ENCODE results near the gene SURF2. TPM values are rescaled to one million over a fixed set of nuclear protein-coding genes. Genes with fewer than 3 reads are reported as not detected.

SURF2 gene
- total RNA-seq, 1 experiment from 2014 or later: 20.6 TPM

DNA sequence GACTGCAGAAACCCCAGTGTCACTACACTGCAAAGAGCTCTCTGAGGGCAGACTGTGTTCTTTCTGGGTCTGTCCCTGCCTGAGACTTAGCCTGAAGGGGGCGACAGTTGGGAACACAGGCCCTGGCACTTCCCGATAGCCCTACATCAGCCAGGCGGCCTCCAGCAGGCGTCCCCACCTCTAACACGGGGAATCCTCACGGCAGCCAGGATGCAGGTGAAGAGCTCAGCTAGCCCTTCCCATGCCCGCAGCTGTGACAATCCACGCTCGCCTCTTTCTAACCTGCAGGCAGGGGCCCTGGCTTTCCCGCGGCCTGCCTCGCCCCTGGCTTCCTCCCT is 14.3 kb upstream of the SURF2 start:
- no TSS peak for BruUV-seq (replicated peaks)
- intact Hi-C loops (cut with micrococcal nuclease; ENCODE audit: unreplicated experiment): loop anchor here (10.0 kb wide), 1 partner anchor 63 kb away; no protein-coding TSS in a partner anchor
- no peak overlapping the region for H3K27ac Mint-ChIP-seq (ENCODE audit: unreplicated experiment)
- no peak overlapping the region for H3K4me3 Mint-ChIP-seq (ENCODE audit: low read depth, unreplicated experiment)
- H3K36me3 Mint-ChIP-seq (ENCODE audit: insufficient read depth, unreplicated experiment): peaks cover 18% of the 10 kb centered on the region
- H3K4me1 Mint-ChIP-seq (ENCODE audit: low read depth, unreplicated experiment): no peaks in the 10 kb centered on the region
- H3K9me3 Mint-ChIP-seq (ENCODE audit: low read depth, unreplicated experiment): no peaks in the 10 kb centered on the region
- CTCF ChIA-PET: no interaction called here
- TF ChIP-seq, protein P1, sequence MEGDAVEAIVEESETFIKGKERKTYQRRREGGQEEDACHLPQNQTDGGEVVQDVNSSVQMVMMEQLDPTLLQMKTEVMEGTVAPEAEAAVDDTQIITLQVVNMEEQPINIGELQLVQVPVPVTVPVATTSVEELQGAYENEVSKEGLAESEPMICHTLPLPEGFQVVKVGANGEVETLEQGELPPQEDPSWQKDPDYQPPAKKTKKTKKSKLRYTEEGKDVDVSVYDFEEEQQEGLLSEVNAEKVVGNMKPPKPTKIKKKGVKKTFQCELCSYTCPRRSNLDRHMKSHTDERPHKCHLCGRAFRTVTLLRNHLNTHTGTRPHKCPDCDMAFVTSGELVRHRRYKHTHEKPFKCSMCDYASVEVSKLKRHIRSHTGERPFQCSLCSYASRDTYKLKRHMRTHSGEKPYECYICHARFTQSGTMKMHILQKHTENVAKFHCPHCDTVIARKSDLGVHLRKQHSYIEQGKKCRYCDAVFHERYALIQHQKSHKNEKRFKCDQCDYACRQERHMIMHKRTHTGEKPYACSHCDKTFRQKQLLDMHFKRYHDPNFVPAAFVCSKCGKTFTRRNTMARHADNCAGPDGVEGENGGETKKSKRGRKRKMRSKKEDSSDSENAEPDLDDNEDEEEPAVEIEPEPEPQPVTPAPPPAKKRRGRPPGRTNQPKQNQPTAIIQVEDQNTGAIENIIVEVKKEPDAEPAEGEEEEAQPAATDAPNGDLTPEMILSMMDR (IDR thresholded peaks at IDR 0.05; ENCODE audit: unreplicated experiment): no peak
- DNase-seq: no peak
- H3K27me3 Mint-ChIP-seq (ENCODE audit: unreplicated experiment): no peaks in the 10 kb centered on the region

DNA sequence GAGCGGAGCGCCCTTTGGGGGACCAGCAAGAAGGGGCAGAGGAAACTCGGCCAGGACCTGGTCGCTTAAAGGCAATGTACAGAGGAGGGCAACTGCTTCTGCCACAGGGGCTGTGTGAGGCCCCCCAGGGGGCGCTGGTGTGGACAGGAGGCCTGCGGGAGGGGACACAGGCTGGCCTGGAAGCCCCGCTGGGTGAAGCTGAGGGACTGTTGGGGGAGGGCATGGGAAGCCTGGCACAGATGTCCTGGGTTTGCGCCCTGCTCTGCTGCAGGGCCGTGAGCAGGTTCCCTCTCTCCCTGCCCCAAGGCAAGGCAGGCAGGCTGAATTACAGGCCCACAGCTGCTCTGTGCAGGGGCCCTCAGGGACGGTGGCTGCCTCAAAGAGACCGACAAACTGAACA is 13.8 kb upstream of the SURF2 start:
- intact Hi-C loops (cut with micrococcal nuclease; ENCODE audit: unreplicated experiment): loop anchor here (10.0 kb wide), 1 partner anchor 62 kb away; no protein-coding TSS in a partner anchor
- CTCF ChIA-PET: no interaction called here

DNA sequence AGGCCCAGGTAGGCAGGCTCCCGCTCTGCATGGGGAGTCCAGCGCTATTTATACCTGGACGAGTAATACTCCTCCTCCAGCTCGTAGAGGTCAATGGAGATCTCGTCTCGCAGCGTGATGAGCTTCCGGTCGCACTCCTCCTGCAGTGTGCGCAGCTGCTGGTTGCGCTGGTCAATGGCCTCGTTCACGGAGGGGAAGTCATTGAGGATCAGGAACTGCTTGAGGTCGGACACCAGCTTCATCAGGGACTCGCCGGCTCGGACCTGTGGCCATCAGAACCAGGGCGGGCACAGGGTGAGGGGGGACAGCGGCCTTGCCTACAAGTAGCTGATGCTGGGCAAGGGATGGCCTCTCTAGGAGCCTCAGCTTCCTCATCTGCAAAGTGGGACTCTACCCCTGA is 12.3 kb upstream of the SURF2 start:
- Mint-ChIP-seq H3K36me3 (ENCODE audit: insufficient read depth, unreplicated experiment) (peaks cover 34% of the 10 kb centered on the region), H3K27me3 (ENCODE audit: unreplicated experiment) (no peaks in the 10 kb centered on the region), H3K27ac (ENCODE audit: unreplicated experiment) (no peak overlapping the region), H3K4me1 (ENCODE audit: low read depth, unreplicated experiment) (no peaks in the 10 kb centered on the region), H3K4me3 (ENCODE audit: low read depth, unreplicated experiment) (no peak overlapping the region), H3K9me3 (ENCODE audit: low read depth, unreplicated experiment) (no peaks in the 10 kb centered on the region)
- TF ChIP-seq, protein P1 (IDR thresholded peaks at IDR 0.05; ENCODE audit: unreplicated experiment): no peak
- CTCF ChIA-PET: no interaction called here
- no peak for DNase-seq
- intact Hi-C loops (cut with micrococcal nuclease; ENCODE audit: unreplicated experiment): loop anchor here (10.0 kb wide), 1 partner anchor 61 kb away; no protein-coding TSS in a partner anchor
- BruUV-seq (replicated peaks): no TSS peak

More for the DNA sequence above, 13.8 kb upstream of the SURF2 start:
- Mint-ChIP-seq H3K4me3 (ENCODE audit: low read depth, unreplicated experiment) (no peak overlapping the region), H3K4me1 (ENCODE audit: low read depth, unreplicated experiment) (no peaks in the 10 kb centered on the region), H3K27me3 (ENCODE audit: unreplicated experiment) (no peaks in the 10 kb centered on the region), H3K9me3 (ENCODE audit: low read depth, unreplicated experiment) (no peaks in the 10 kb centered on the region), H3K36me3 (ENCODE audit: insufficient read depth, unreplicated experiment) (peaks cover 23% of the 10 kb centered on the region), H3K27ac (ENCODE audit: unreplicated experiment) (no peak overlapping the region)
- no TSS peak for BruUV-seq (replicated peaks)
- TF ChIP-seq, protein P1 (IDR thresholded peaks at IDR 0.05; ENCODE audit: unreplicated experiment): peak; percentile 22
- DNase-seq: peak; percentile 22

DNA sequence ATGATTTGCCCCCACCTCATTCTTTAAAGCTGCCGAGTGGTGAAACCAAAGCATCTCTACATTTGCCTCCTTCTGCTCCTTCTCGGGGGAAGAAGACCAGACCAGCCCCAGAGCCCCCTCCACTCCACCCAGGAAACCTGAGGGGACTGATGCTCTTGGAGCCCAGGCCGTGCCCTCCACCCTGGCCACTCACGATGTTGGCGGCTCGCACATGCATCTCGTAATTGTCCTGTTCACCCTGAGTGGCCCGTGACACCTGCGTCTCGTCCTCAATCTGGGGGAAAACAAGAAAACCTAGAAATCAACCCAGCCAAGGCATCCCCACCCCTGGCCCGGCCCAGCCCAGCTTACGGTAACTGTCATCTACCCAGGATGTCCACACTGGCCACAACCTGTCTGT is 11.4 kb upstream of the SURF2 start:
- CTCF ChIA-PET: no interaction called here
- H3K9me3 Mint-ChIP-seq (ENCODE audit: low read depth, unreplicated experiment): no peaks in the 10 kb centered on the region
- H3K4me3 Mint-ChIP-seq (ENCODE audit: low read depth, unreplicated experiment): no peak overlapping the region
- TF ChIP-seq, protein P1 (IDR thresholded peaks at IDR 0.05; ENCODE audit: unreplicated experiment): no peak
- H3K4me1 Mint-ChIP-seq (ENCODE audit: low read depth, unreplicated experiment): peaks cover 4% of the 10 kb centered on the region
- no peak overlapping the region for H3K27ac Mint-ChIP-seq (ENCODE audit: unreplicated experiment)
- no TSS peak for BruUV-seq (replicated peaks)
- H3K27me3 Mint-ChIP-seq (ENCODE audit: unreplicated experiment): no peaks in the 10 kb centered on the region
- DNase-seq: no peak
- peaks cover 43% of the 10 kb centered on the region for H3K36me3 Mint-ChIP-seq (ENCODE audit: insufficient read depth, unreplicated experiment)
- intact Hi-C loops (cut with micrococcal nuclease; ENCODE audit: unreplicated experiment): loop anchor here (10.0 kb wide), 1 partner anchor 60 kb away; no protein-coding TSS in a partner anchor
